DOHH2 (cell line): ENCODE measurements around the gene CRABP1.
"Not testable (repeated sequence)": the region's sequence is repeated elsewhere in the genome, so short reads cannot be mapped to it uniquely, and the experiment has no call there.

Experiments
- H3F3A ChIP-seq: fragments of 200-600 bp; sonication (generic), shearing (Covaris generic); 2 replicates; pipeline ENCODE4 v1.6.0; 2016; ENCODE audit warnings: antibody characterized with exemption, mild to moderate bottlenecking; ENCODE audit not compliant: control insufficient read depth, insufficient read depth
- H3K27ac ChIP-seq: fragments of 200-600 bp; sonication (generic); 2 replicates; pipeline ENCODE4 v1.5.1; 2014; ENCODE audit warnings: low read depth, mild to moderate bottlenecking, low read length, moderate library complexity
- H3K27me3 ChIP-seq: fragments of 200-600 bp; sonication (generic); 2 replicates; pipeline ENCODE4 v1.6.1; 2014; ENCODE audit warnings: mild to moderate bottlenecking, low read length, mixed read lengths; ENCODE audit not compliant: control insufficient read depth
- H3K36me3 ChIP-seq: fragments of 200-600 bp; sonication (generic); 2 replicates; pipeline ENCODE4 v1.6.1; 2014; ENCODE audit warnings: mild to moderate bottlenecking, low read length, moderate library complexity, mixed read lengths; ENCODE audit not compliant: control insufficient read depth
- H3K4me1 ChIP-seq: fragments of 200-600 bp; sonication (generic); 2 replicates; pipeline ENCODE4 v1.6.1; 2014; ENCODE audit warnings: mild to moderate bottlenecking, low read length, mixed read lengths; ENCODE audit not compliant: control insufficient read depth
- H3K4me2 ChIP-seq: fragments of 200-600 bp; sonication (generic); 2 replicates; pipeline ENCODE4 v1.6.0; 2014; ENCODE audit warnings: mild to moderate bottlenecking, low read length, moderate library complexity
- H3K4me3 ChIP-seq: fragments of 200-600 bp; sonication (generic); 2 replicates; pipeline ENCODE4 v1.5.1; 2014; ENCODE audit warnings: mild to moderate bottlenecking, low read length, mixed read lengths
- H3K79me2 ChIP-seq: fragments of 200-600 bp; sonication (generic); 2 replicates; pipeline ENCODE4 v1.6.1; 2014; ENCODE audit warnings: mild to moderate bottlenecking, low read length, mixed read lengths; ENCODE audit not compliant: control insufficient read depth
- H3K9me2 ChIP-seq: fragments of 200-600 bp; sonication (generic); replicated peaks from 2 replicates; pipeline ENCODE4 v1.6.1; 2014; ENCODE audit warnings: mild to moderate bottlenecking, low read length, mixed read lengths; ENCODE audit not compliant: control insufficient read depth
- H3K9me3 ChIP-seq: fragments of 200-600 bp; sonication (generic); 2 replicates; pipeline ENCODE4 v1.6.1; 2014; ENCODE audit warnings: antibody characterized with exemption, low read length, mixed read lengths; ENCODE audit not compliant: control insufficient read depth, insufficient read depth
- H4K20me1 ChIP-seq: fragments of 200-600 bp; sonication (generic); 2 replicates; pipeline ENCODE4 v1.6.0; 2014; ENCODE audit warnings: low read depth, mild to moderate bottlenecking, antibody characterized with exemption, low read length, moderate library complexity; ENCODE audit not compliant: control insufficient read depth, insufficient read depth
- CTCF ChIP-seq: fragments of 200-600 bp; sonication (generic); IDR thresholded peaks from one replicate; pipeline ENCODE4 v1.5.1; 2014; ENCODE audit warnings: antibody characterized with exemption, mild to moderate bottlenecking, low read depth, low read length; ENCODE audit not compliant: poor library complexity, severe bottlenecking
- EZH2phosphoT487 ChIP-seq: fragments of 200-600 bp; sonication (generic); IDR thresholded peaks from 2 replicates; pipeline ENCODE4 v1.6.1; 2017; ENCODE audit warnings: borderline replicate concordance, mild to moderate bottlenecking, antibody characterized with exemption, low read length, moderate library complexity, mixed read lengths

The CRABP1 gene

GRCh38 chr15:78374436-78375393 is 34.6 kb downstream of the CRABP1 start:
- no peak overlapping the region for H3K4me3 ChIP-seq
- no peaks in the 10 kb centered on the region for H3F3A ChIP-seq
- H3K79me2 ChIP-seq = no peaks in the 10 kb centered on the region
- H3K27me3 ChIP-seq = 0 out of 2 replicates have a peak, but pooled peaks cover 6% of the 10 kb centered on the region
- H3K4me1 ChIP-seq = no peaks in the 10 kb centered on the region
- H3K9me3 ChIP-seq = no peaks in the 10 kb centered on the region
- no peaks in the 10 kb centered on the region for H3K9me2 ChIP-seq
- H3K36me3 ChIP-seq = no peaks in the 10 kb centered on the region
- no peaks in the 10 kb centered on the region for H4K20me1 ChIP-seq
- H3K27ac ChIP-seq = no peak overlapping the region
- no peak overlapping the region for H3K4me2 ChIP-seq
- no peak for TF ChIP-seq CTCF
- no peak for TF ChIP-seq EZH2phosphoT487

- H3K36me3 ChIP-seq, H3K9me2 ChIP-seq, H3K4me3 ChIP-seq, H3K27ac ChIP-seq, H3K9me3 ChIP-seq, H3K79me2 ChIP-seq, H4K20me1 ChIP-seq, H3K4me2 ChIP-seq, H3K4me1 ChIP-seq, H3F3A ChIP-seq, H3K27me3 ChIP-seq: not testable (repeated sequence)
These were observed 40.0 kb downstream of the CRABP1 start for GRCh38 chr15:78380143-78380542.

GRCh38 chr15:78382114-78382880 is 42.1 kb downstream of the CRABP1 start:
- TF ChIP-seq EZH2phosphoT487 = no peak
- TF ChIP-seq CTCF = no peak
- H3K27me3 ChIP-seq = peaks cover 15% of the 10 kb centered on the region
- H3K4me1 ChIP-seq = no peaks in the 10 kb centered on the region
- H3K79me2 ChIP-seq = no peaks in the 10 kb centered on the region
- no peak overlapping the region for H3K4me2 ChIP-seq
- no peaks in the 10 kb centered on the region for H3K36me3 ChIP-seq
- no peaks in the 10 kb centered on the region for H3K9me2 ChIP-seq
- H3K27ac ChIP-seq = no peak overlapping the region
- no peaks in the 10 kb centered on the region for H3F3A ChIP-seq
- no peaks in the 10 kb centered on the region for H4K20me1 ChIP-seq
- H3K9me3 ChIP-seq = no peaks in the 10 kb centered on the region
- H3K4me3 ChIP-seq = no peak overlapping the region

- no peaks in the 10 kb centered on the region for H3K79me2 ChIP-seq
- TF ChIP-seq CTCF = no peak
- TF ChIP-seq EZH2phosphoT487 = no peak
- H3K9me3 ChIP-seq = no peaks in the 10 kb centered on the region
- H3K27ac ChIP-seq = no peak overlapping the region
- no peaks in the 10 kb centered on the region for H3K36me3 ChIP-seq
- H3K9me2 ChIP-seq = no peaks in the 10 kb centered on the region
- H3K27me3 ChIP-seq = peaks cover 18% of the 10 kb centered on the region
- H3K4me3 ChIP-seq = no peak overlapping the region
- no peak overlapping the region for H3K4me2 ChIP-seq
- H3F3A ChIP-seq = no peaks in the 10 kb centered on the region
- H4K20me1 ChIP-seq = no peaks in the 10 kb centered on the region
- H3K4me1 ChIP-seq = no peaks in the 10 kb centered on the region
These were observed 44.5 kb downstream of the CRABP1 start for GRCh38 chr15:78384651-78385050.
